Heart left ventricle (tissue), 16 donors: Measurements from ENCODE around the gene XXYLT1. TPM values are rescaled to one million over a fixed set of nuclear protein-coding genes. Genes with fewer than 3 reads are reported as not detected.

ENCODE experiments used
- ATAC-seq, 4 donors: fragments of 200-7000 bp; cut with Tn5 transposase; one replicate each; pipeline ENCODE4 v1.9.1; 2020 to 2022; ENCODE audit warnings: moderate library complexity in 4 of 4, mild to moderate bottlenecking in 3 of 4, moderate number of reproducible peaks in 1 of 4
- DNase-seq, 5 donors: peaks; one replicate each; pipeline ENCODE4 v3.0.0-alpha.2; 2020
- H3K27ac ChIP-seq, 12 donors: fragments of 200-600 bp; sonication (generic) in 4 of 12; one replicate each; pipeline versions ENCODE4 v1.5.0 to v1.8.0; 2016 to 2022; ENCODE audit warnings: mild to moderate bottlenecking in 2 of 12
- H3K27me3 ChIP-seq, 9 donors: fragments of 200-600 bp; sonication (generic) in 2 of 9; one replicate each; pipeline versions ENCODE4 v1.5.1 to v1.8.0; 2016 to 2022; ENCODE audit warnings: mild to moderate bottlenecking in 3 of 9
- H3K36me3 ChIP-seq, 9 donors: fragments of 200-600 bp; sonication (generic) in 2 of 9; one replicate each; pipeline versions ENCODE4 v1.5.0 to v1.8.0; 2018 to 2022; ENCODE audit warnings: mild to moderate bottlenecking in 2 of 9
- H3K4me1 ChIP-seq, 12 donors: fragments of 200-600 bp; sonication (generic) in 4 of 12; one replicate each; pipeline versions ENCODE4 v1.5.0 to v1.8.0; 2016 to 2022; ENCODE audit warnings: mild to moderate bottlenecking in 3 of 12
- H3K4me3 ChIP-seq, 12 donors: fragments of 200-600 bp; sonication (generic) in 4 of 12; one replicate each; pipeline versions ENCODE4 v1.5.0 to v1.8.0; 2017 to 2022; ENCODE audit warnings: mild to moderate bottlenecking in 9 of 12, moderate library complexity in 4 of 12
- H3K9me3 ChIP-seq, 12 donors: fragments of 200-600 bp; sonication (generic) in 4 of 12; one replicate each; pipeline versions ENCODE4 v1.5.0 to v1.8.0; 2016 to 2022; ENCODE audit warnings: mild to moderate bottlenecking in 1 of 12
- CTCF ChIP-seq, 12 donors: fragments of 200-600 bp; sonication (generic) in 4 of 12; IDR thresholded peaks; one replicate each; pipeline versions ENCODE4 v1.5.0 to v1.8.0; 2018 to 2022; ENCODE audit warnings: antibody characterized with exemption in 12 of 12, mild to moderate bottlenecking in 5 of 12
- POLR2A ChIP-seq, 2 donors: fragments of 450-650 bp; IDR thresholded peaks; one replicate each; pipeline ENCODE4 v1.6.1; 2017; ENCODE audit warnings: antibody characterized with exemption in 2 of 2, mild to moderate bottlenecking in 2 of 2, moderate library complexity in 2 of 2
- WGBS, 4 donors: extraction: QIAGEN DNeasy Blood & Tissue Kit in 2 of 4; methylation state at CpG; one replicate each; pipeline versions ENCODE4 v1.1.5 to v1.1.7; 2013 to 2018; 5-methylcytosine and 5-hydroxymethylcytosine counted together
- intact Hi-C, 10 donors: fragments of 100-400 bp; cut with DNase I; formaldehyde crosslinking; loops; one replicate each; pipeline versions ENCODE4 v1.11.1 to v1.14.2; 2022
- polyA plus RNA-seq, 2 donors: library from polyadenylated mRNA; stranded (reverse); fragments of 200-250 nt; gene quantifications; one replicate each; pipeline ENCODE4 v1.2.3, GENCODE V29; 2013
- total RNA-seq, 9 donors: library from RNA; depleted of rRNA in 2 of 9; stranded (reverse); fragments of >200 nt in 2 of 9; fragmentation: NEBNext Ultra II Directional in 3 of 9; extraction: Animal tissue kit (Norgen Biotek cat#: 25700) in 3 of 9; gene quantifications; one replicate each; pipeline versions ENCODE4 v1.1.0 to v1.2.4, GENCODE V29; 2016 to 2023
- donor health status: ischemic (EF 13 %, LVEDD 7.1; RV severe dilation, severe dysfunction).
- donor health status: healthy with polysubstance abuse.
- donor health status: DM: no; HTN: yes; CAD: no.
- donor health status: DM: no; HTN: no; CAD: no.
- donor health status: ischemic (EF 25% LVEDD 6.9; RV normal size, moderate dysfunction).
- donor health status: ischemic (EF 25% LVEDD 5.7; RV mildly dilated, moderate dysfunction).
- donor health status: healthy.
- donor health status: DM: yes; HTN: yes; CAD: no.
- donor health status: ischemic (EF 35%, LVEDD 5.7; RV mildly dilated, moderate dysfunction).
- donor health status: nonischemic (EF 11% LVEDD 7.7; RV severe dilation, severe dysfunction).
- donor health status: DM: yes; HTN: yes; CAD: no.
- donor health status: PGD.
- donor health status: ischemic (EF 29% LVEDD 5.4; RV normal size, mild dysfunction).
- donor health status: nonischemic (EF 23%, LVEDD 6.1; RV moderate dilation, normal function).

Gene XXYLT1
- total and polyA plus RNA-seq, 11 donors = 1.9 to 8.6 (median 4.8) TPM

GRCh38 chr3:195025056-195025883, 245.7 kb downstream of the XXYLT1 start:
- no peak overlapping the region for H3K4me3 ChIP-seq
- H3K4me1 ChIP-seq = peaks cover 0 to 24% (median 2%) of the 10 kb centered on the region in 12 donors
- no peak overlapping the region for H3K27ac ChIP-seq
- H3K27me3 ChIP-seq = no peaks in the 10 kb centered on the region
- intact Hi-C loops = no loop called here
- H3K36me3 ChIP-seq = no peaks in the 10 kb centered on the region
- no peak for DNase-seq
- no peaks in the 10 kb centered on the region for H3K9me3 ChIP-seq
- 87 to 90% (median 87%) methylated on average over 17 of the region's 17 CpGs for WGBS, 4 donors
- TF ChIP-seq CTCF (IDR thresholded peaks at IDR 0.05) (no peak), POLR2A (IDR thresholded peaks at IDR 0.05) (no peak)
- ATAC-seq = no peak

GRCh38 chr3:195023989-195024388, 247.0 kb downstream of the XXYLT1 start:
- TF ChIP-seq POLR2A (IDR thresholded peaks at IDR 0.05) = no peak
- no peak for TF ChIP-seq CTCF (IDR thresholded peaks at IDR 0.05)
- Histone ChIP-seq H3K9me3 (no peaks in the 10 kb centered on the region), H3K4me3 (no peak overlapping the region), H3K27ac (no peak overlapping the region), H3K36me3 (no peaks in the 10 kb centered on the region), H3K4me1 (peaks cover 0 to 16% (median 0%) of the 10 kb centered on the region in 12 donors), H3K27me3 (no peaks in the 10 kb centered on the region)
- intact Hi-C loops = no loop called here
- WGBS, 4 donors = 79 to 97% (median 96%) methylated on average over 11 of the region's 11 CpGs
- no peak for ATAC-seq
- DNase-seq = no peak

GRCh38 chr3:195023576-195023975, 247.4 kb downstream of the XXYLT1 start:
- no peaks in the 10 kb centered on the region for H3K9me3 ChIP-seq
- DNase-seq (no peak), ATAC-seq (no peak)
- intact Hi-C loops = no loop called here
- no peaks in the 10 kb centered on the region for H3K36me3 ChIP-seq
- 37 to 43% (median 42%) methylated on average over 2 of the region's 2 CpGs for WGBS, 4 donors
- H3K27me3 ChIP-seq = no peaks in the 10 kb centered on the region
- TF ChIP-seq POLR2A (IDR thresholded peaks at IDR 0.05) = no peak
- TF ChIP-seq CTCF (IDR thresholded peaks at IDR 0.05) = no peak
- H3K4me3 ChIP-seq = no peak overlapping the region
- no peak overlapping the region for H3K27ac ChIP-seq
- H3K4me1 ChIP-seq = peaks cover 0 to 14% (median 0%) of the 10 kb centered on the region in 12 donors

GRCh38 chr3:195021692-195022091, 249.3 kb downstream of the XXYLT1 start:
- Histone ChIP-seq H3K36me3 (no peaks in the 10 kb centered on the region), H3K27me3 (no peaks in the 10 kb centered on the region), H3K27ac (no peak overlapping the region), H3K4me3 (no peak overlapping the region), H3K4me1 (peaks cover 0 to 14% (median 0%) of the 10 kb centered on the region in 12 donors), H3K9me3 (no peaks in the 10 kb centered on the region)
- no peak for ATAC-seq
- 87 to 96% (median 92%) methylated on average over 3 of the region's 3 CpGs for WGBS, 4 donors
- DNase-seq = no peak
- TF ChIP-seq POLR2A (IDR thresholded peaks at IDR 0.05) (no peak), CTCF (IDR thresholded peaks at IDR 0.05) (no peak)
- intact Hi-C loops = no loop called here
